ENCODE measurements around the gene SMARCE1. TPM values are rescaled to one million over a fixed set of nuclear protein-coding genes. Genes with fewer than 3 reads are reported as not detected.

Gene SMARCE1
- polyA plus RNA-seq, 1 donor from 2014 or later: 248 TPM

GRCh38 chr17:40663252-40663651 lies 15.6 kb upstream of the SMARCE1 start:
- H3K4me2 ChIP-seq (ENCODE audit: low read length): no peak overlapping the region
- no peaks in the 10 kb centered on the region for H3K9me2 ChIP-seq (ENCODE audit: insufficient read depth, low read length)
- H3K9ac ChIP-seq (ENCODE audit: low read length): no peak overlapping the region
- no peaks in the 10 kb centered on the region for H3F3A ChIP-seq (ENCODE audit: insufficient read depth, low read length, poor library complexity, severe bottlenecking)
- no peak overlapping the region for H3K4me3 ChIP-seq (ENCODE audit: low read length)
- H3K9me3 ChIP-seq (ENCODE audit: low read length): no peaks in the 10 kb centered on the region
- H2AFZ ChIP-seq (ENCODE audit: low read depth, low read length): no peak overlapping the region
- no peaks in the 10 kb centered on the region for H4K20me1 ChIP-seq (ENCODE audit: insufficient read depth)
- TF ChIP-seq SMC3 (conservative IDR thresholded peaks at IDR 0.05; ENCODE audit: poor library complexity) (no peak), MXI1 (conservative IDR thresholded peaks at IDR 0.05; ENCODE audit: poor library complexity, severe bottlenecking) (no peak), REST (IDR thresholded peaks at IDR 0.05; ENCODE audit: borderline replicate concordance) (no peak), POLR2AphosphoS5 (IDR thresholded peaks at IDR 0.05) (no peak), EZH2 (IDR thresholded peaks at IDR 0.05; ENCODE audit: borderline replicate concordance, insufficient read depth, low read length, poor library complexity, severe bottlenecking) (no peak), RAD21 (conservative IDR thresholded peaks at IDR 0.05) (no peak), EP300 (conservative IDR thresholded peaks at IDR 0.05; ENCODE audit: poor library complexity, severe bottlenecking) (no peak), TAF1 (IDR thresholded peaks at IDR 0.05; ENCODE audit: low read depth) (no peak)
- TF ChIP-seq, protein P1, sequence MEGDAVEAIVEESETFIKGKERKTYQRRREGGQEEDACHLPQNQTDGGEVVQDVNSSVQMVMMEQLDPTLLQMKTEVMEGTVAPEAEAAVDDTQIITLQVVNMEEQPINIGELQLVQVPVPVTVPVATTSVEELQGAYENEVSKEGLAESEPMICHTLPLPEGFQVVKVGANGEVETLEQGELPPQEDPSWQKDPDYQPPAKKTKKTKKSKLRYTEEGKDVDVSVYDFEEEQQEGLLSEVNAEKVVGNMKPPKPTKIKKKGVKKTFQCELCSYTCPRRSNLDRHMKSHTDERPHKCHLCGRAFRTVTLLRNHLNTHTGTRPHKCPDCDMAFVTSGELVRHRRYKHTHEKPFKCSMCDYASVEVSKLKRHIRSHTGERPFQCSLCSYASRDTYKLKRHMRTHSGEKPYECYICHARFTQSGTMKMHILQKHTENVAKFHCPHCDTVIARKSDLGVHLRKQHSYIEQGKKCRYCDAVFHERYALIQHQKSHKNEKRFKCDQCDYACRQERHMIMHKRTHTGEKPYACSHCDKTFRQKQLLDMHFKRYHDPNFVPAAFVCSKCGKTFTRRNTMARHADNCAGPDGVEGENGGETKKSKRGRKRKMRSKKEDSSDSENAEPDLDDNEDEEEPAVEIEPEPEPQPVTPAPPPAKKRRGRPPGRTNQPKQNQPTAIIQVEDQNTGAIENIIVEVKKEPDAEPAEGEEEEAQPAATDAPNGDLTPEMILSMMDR (IDR thresholded peaks at IDR 0.05; ENCODE audit: poor library complexity, severe bottlenecking): no peak
- H3K27ac ChIP-seq (ENCODE audit: low read length): no peak overlapping the region
- no peaks in the 10 kb centered on the region for H3K79me2 ChIP-seq (replicated peaks; ENCODE audit: insufficient read depth, low read length)
- no peaks in the 10 kb centered on the region for H3K27me3 ChIP-seq (ENCODE audit: insufficient read depth, low read depth, low read length)
- H3K36me3 ChIP-seq (ENCODE audit: insufficient read depth, low read length): no peaks in the 10 kb centered on the region

DNA sequence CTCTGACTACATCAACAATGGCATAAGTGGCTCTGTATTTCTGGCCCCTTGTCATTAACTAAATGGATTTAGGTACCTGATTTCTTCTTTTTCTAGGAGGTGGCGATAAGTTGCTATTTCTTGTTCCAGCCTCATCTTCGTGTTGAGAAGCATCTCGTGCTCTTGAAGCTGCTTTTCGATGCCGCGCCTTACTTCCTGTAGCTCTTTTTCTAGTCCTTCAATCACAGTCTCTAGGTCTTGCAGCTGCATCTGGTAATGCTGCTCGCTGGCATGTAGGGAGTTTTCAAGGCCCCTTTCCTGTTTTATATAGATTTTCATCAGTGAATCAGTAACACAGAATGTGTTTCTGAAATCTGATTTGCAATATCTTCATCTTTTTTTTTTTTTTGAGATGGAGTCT lies 12.3 kb upstream of the SMARCE1 start:
- Histone ChIP-seq H3F3A (ENCODE audit: insufficient read depth, low read length, poor library complexity, severe bottlenecking) (no peaks in the 10 kb centered on the region), H3K9me3 (ENCODE audit: low read length) (no peaks in the 10 kb centered on the region)
- TF ChIP-seq TAF1 (IDR thresholded peaks at IDR 0.05; ENCODE audit: low read depth) (no peak), EP300 (conservative IDR thresholded peaks at IDR 0.05; ENCODE audit: poor library complexity, severe bottlenecking) (no peak), MXI1 (conservative IDR thresholded peaks at IDR 0.05; ENCODE audit: poor library complexity, severe bottlenecking) (no peak), EZH2 (IDR thresholded peaks at IDR 0.05; ENCODE audit: borderline replicate concordance, insufficient read depth, low read length, poor library complexity, severe bottlenecking) (no peak), REST (IDR thresholded peaks at IDR 0.05; ENCODE audit: borderline replicate concordance) (no peak), POLR2AphosphoS5 (IDR thresholded peaks at IDR 0.05) (no peak), RAD21 (conservative IDR thresholded peaks at IDR 0.05) (no peak), SMC3 (conservative IDR thresholded peaks at IDR 0.05; ENCODE audit: poor library complexity) (no peak)
- TF ChIP-seq, protein P1 (IDR thresholded peaks at IDR 0.05; ENCODE audit: poor library complexity, severe bottlenecking): no peak

More for the DNA sequence above, 12.3 kb upstream of the SMARCE1 start:
- no peaks in the 10 kb centered on the region for H4K20me1 ChIP-seq (ENCODE audit: insufficient read depth)
- H3K27me3 ChIP-seq (ENCODE audit: insufficient read depth, low read depth, low read length): no peaks in the 10 kb centered on the region
- no peaks in the 10 kb centered on the region for H3K36me3 ChIP-seq (ENCODE audit: insufficient read depth, low read length)
- H3K9me2 ChIP-seq (ENCODE audit: insufficient read depth, low read length): no peaks in the 10 kb centered on the region
- no peaks in the 10 kb centered on the region for H3K79me2 ChIP-seq (replicated peaks; ENCODE audit: insufficient read depth, low read length)
- no peak overlapping the region for H3K27ac ChIP-seq (ENCODE audit: low read length)
- no peak overlapping the region for H3K4me3 ChIP-seq (ENCODE audit: low read length)
- no peak overlapping the region for H2AFZ ChIP-seq (ENCODE audit: low read depth, low read length)
- H3K4me2 ChIP-seq (ENCODE audit: low read length): no peak overlapping the region
- no peak overlapping the region for H3K9ac ChIP-seq (ENCODE audit: low read length)
